ENCODE measurements around the gene SLC25A33. TPM values are rescaled to one million over a fixed set of nuclear protein-coding genes. Genes with fewer than 3 reads are reported as not detected.
"Not testable (repeated sequence)": the region's sequence is repeated elsewhere in the genome, so short reads cannot be mapped to it uniquely, and the experiment has no call there.

SLC25A33 gene
- total RNA-seq, 1 donor = 4.0 TPM

DNA sequence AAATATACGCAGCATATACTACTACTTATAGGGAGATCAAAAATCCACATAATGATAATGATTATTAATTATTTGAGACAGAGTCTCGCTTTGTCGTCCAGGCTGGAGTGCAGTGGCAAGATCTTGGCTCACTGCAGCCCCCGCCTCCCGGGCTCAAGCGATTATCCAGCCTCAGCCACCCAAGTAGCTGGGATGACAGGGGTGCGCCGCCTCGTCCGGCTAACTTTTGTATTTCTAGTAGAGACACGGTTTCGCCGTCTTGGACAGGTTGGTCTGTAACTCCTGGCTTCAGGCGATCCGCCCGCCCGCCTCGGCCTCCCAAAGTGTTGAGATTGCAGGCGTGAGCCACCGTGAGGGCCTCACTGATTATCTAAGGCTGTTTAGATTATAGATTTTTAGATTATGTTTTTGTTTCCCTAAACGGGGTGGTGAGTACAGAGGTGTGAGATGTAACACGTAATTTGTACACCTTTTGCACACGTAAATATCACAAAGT is 548 bp upstream of the SLC25A33 start:
- DNase-seq (ENCODE audit: low read depth in 2 of 3, low spot score in 2 of 3) = no peak

- peak; percentile 46 to 80 (median 79) for DNase-seq (ENCODE audit: low read depth in 2 of 3, low spot score in 2 of 3)
Observed at GRCh38 chr1:9539829-9540550, 725 bp downstream of the SLC25A33 start.

DNA sequence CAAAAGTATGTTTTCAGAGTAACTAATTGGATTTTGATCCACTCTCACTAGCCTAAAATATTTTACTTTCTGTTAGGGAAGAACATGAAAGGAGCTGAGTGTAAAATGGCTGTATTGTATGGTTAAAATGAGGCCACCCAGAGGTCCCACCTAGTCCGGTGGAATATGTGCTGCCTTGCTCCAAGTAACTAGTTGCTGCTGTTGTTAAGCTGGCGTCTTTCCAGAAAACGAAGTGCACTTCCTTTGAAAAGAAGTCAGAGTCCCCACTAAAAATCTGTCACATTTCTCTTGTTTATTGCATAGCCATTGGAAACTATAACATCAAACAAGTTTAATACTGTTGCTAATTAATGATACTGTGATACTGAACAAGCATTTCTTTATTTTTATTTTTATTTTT is 3.2 kb downstream of the SLC25A33 start:
- DNase-seq (ENCODE audit: low read depth in 2 of 3, low spot score in 2 of 3) = peak in 2 of 3 donors; percentile 39 to 74

DNA sequence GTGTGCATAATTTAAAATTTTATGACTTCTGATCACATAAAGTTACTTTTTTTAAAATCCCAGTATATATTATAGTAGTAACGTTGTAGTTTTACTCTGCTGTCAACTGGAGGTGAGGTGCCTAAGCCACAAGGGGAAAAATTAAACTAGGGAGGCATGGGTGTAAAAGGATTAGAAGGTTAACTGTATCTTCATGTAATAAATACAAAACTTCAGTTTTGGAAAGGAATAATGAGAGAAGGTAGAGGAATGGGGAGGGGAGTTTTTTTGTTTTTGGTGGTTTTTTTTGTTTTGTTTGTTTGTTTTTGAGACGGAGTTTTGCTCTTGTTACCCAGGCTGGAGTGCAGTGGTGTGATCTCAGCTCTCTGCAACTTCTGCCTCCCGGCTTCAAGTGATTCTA is 5.7 kb downstream of the SLC25A33 start:
- DNase-seq (ENCODE audit: low read depth in 2 of 3, low spot score in 2 of 3) = no peak

DNA sequence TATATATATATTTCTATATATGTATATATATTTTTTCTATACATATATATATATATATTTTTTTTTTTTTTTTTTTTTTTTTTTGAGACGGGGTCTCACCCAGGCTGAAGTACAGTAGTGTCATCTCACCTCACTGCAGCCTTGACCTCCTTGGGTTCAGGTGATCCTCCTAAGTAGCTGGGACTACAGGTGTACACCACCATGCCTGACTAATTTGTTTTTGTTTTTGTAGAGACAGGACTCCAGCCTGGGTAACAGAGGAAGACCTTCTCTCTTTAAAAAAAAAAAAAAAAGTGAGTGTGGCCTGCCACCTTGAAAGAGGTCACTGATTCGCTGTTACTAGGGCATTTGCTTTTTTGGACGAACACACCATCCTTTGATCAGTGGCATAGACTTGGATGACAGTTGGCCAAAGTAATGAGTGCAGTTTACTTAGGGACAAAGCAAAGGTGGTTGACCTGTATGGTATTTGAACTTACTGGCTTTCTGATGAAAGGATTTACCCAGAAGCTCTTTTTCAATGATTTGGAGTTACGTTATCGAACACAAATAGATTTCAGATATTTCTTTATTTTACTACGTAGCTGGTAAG is 10.8 kb downstream of the SLC25A33 start:
- DNase-seq (ENCODE audit: low read depth in 2 of 3, low spot score in 2 of 3) = no peak

DNA sequence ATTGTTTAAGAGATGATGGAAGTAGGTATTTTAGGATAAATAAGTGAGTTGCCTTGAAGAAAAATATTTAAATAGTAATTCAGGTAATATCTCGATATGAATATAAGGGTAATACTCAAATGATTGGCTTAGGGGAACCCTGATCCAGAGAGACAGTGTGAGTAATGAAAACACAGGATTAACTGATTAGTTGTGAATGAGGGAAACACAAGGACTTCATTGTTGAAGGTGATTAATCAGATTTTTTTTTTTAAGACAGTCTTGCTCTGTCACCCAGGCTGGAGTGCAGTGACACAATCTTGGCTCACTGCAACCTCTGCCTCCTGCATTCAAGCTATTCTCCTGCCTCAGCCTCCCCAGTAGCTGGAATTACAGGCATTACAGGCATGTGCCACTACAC is 12.7 kb downstream of the SLC25A33 start:
- DNase-seq (ENCODE audit: low read depth in 2 of 3, low spot score in 2 of 3) = no peak

- DNase-seq (ENCODE audit: low read depth in 2 of 3, low spot score in 2 of 3) = no peak
Observed at GRCh38 chr1:9553736-9554144, 14.5 kb downstream of the SLC25A33 start.

GRCh38 chr1:9555942-9556341 is 16.7 kb downstream of the SLC25A33 start:
- no peak for DNase-seq (ENCODE audit: low read depth in 2 of 3, low spot score in 2 of 3)

DNA sequence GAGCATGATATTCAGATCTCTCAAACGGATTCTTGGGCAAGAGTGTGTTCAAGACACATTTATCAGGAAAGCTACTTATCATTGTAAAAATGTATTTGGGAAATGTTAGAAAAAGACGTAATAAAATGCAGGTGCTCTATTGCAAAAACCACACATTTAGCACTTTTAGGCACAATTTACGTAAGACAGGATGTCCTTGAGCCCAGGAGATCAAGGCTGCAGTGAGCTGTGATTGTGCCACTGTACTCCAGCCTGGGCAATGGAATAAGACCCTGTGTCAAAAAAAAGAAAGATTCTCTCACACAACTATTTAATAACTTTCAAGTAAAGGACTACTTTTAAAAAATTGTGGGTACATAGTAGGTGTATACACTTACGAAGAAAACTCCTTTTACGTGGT is 18.4 kb downstream of the SLC25A33 start:
- no peak for DNase-seq (ENCODE audit: low read depth in 2 of 3, low spot score in 2 of 3)

DNA sequence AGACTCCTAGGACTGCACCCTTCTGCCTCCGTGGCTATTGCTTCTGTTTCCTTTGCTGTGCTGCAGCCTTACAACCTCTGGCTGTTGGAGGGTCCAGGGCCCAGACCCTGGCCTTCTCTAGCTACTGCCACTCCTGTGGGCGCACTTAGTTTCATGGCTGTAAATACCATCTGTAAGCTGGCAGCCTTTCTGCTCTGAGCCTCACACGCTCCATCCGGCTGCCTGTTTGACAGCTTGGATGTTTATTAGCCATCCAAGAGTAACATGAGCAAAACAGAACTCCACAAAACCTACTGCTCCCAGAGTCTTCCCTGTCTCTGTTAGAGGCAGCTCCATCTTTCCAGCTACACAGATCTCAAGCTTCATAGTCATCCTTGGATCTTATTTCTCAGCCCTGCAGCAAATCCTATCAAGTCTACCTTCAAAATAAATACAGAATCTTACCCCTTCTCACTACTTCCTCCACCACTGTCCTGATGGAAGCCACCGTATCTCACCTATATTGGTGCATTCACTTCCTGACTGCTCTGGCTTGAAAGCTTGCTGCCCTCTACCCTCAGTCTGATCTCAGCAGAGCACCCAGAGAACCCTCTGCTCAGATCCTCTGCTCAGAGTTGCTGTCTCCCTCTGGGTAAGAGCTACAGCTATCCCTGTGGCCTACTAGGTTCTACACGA is 19.1 kb downstream of the SLC25A33 start:
- DNase-seq (ENCODE audit: low read depth in 2 of 3, low spot score in 2 of 3) = no peak

DNA sequence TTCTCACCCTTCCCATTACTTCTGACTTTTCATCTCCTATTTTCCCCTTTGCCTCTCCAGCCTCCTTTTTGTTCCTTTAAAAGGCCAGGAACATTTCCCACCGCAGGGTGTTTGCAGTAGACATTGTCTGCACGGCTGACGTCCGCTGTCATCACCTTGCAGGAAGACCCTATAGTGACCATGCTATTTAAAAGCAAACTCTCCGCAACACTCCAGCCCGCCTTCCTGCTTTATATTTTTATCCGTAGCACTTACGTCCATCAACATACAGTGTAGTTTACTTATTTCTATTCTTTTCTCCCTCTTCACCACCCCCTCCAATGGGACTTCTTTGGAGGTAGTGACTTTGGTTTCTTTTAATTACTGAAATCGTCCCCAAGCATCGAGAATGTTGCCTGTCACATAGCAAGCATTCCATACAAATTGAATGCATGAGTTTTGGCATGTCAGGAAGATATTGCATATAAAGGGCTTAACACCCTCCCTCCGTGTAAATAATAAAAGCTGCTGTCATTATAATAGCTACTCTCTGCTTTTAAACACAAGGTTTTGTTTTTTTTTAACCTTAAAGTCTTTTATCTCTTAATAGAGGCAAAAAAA is 19.8 kb downstream of the SLC25A33 start:
- DNase-seq (ENCODE audit: low read depth in 2 of 3, low spot score in 2 of 3) = no peak

DNA sequence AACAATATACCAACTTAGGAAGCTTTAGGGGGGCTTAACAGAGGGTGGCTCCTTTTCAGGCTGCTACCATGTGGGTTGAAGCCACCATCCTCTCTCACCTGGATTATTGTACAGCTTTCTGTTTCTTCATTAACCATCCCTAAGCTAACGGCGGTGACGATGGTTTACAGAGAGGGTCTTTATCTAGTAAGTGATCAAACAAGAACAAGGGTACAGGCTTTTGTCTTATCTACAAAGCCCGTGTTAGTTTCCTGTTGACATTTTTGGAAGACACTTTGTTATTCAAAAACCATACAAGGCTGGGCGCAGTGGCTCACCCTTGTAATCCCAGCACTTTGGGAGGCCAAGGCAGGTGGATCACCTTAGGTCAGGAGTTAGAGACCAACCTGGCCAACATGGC is 20.4 kb downstream of the SLC25A33 start:
- no peak for DNase-seq (ENCODE audit: low read depth in 2 of 3, low spot score in 2 of 3)

- DNase-seq (ENCODE audit: low read depth in 2 of 3, low spot score in 2 of 3) = not testable (repeated sequence)
Observed at GRCh38 chr1:9560090-9560489, 20.8 kb downstream of the SLC25A33 start.

DNA sequence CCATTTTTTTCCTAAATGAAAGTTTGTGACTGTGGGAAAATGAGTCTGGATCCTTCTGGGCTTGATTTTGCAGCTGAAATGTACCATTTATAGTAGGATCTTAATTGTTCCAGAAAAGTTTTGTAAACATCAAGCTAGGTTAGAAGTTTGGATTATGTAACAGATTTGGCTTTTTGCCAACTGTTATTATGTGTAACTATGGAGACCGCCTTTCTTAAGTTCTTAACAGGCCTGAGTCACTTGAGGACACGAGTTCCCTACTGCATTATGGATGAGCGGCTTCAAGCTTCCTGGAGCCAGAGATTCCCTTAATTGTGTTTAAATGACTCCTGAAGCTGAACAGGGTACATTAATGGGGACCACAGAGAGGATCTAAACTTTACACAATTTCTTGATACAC is 22.2 kb downstream of the SLC25A33 start:
- DNase-seq (ENCODE audit: low read depth in 2 of 3, low spot score in 2 of 3) = peak in 2 of 3 donors; percentile 44 to 60

- no peak for DNase-seq (ENCODE audit: low read depth in 2 of 3, low spot score in 2 of 3)
Observed at GRCh38 chr1:9569267-9569666, 30.0 kb downstream of the SLC25A33 start.

- DNase-seq (ENCODE audit: low read depth in 2 of 3, low spot score in 2 of 3) = not testable (repeated sequence)
Observed at GRCh38 chr1:9570886-9571529, 31.7 kb downstream of the SLC25A33 start.

- DNase-seq (ENCODE audit: low read depth in 2 of 3, low spot score in 2 of 3) = peak in 1 of 3 donors; percentile 58
Observed at GRCh38 chr1:9573723-9574122, 34.5 kb downstream of the SLC25A33 start.

GRCh38 chr1:9575486-9575885 is 36.2 kb downstream of the SLC25A33 start:
- DNase-seq (ENCODE audit: low read depth in 2 of 3, low spot score in 2 of 3) = no peak

GRCh38 chr1:9576903-9577302 is 37.6 kb downstream of the SLC25A33 start:
- no peak for DNase-seq (ENCODE audit: low read depth in 2 of 3, low spot score in 2 of 3)

DNA sequence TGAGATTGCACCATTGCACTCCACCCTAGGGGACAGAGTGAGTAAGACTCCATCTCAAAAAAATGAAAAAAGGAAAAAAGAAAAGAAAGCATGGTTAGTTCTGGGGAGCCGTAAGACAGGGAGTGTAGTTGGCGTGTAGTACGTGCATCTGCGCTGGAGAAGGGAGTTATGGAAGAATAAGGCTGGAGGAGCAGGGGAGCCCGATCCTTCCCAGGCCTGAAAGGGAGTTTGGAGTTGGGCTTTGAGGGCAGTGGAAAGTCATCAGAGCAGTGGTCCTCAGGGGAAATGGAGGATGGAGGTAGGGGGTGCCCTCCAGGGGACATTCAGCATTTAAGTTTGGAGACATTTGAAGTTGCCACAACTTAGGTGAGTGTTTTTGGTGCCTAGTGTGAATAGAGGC is 38.2 kb downstream of the SLC25A33 start:
- DNase-seq (ENCODE audit: low read depth in 2 of 3, low spot score in 2 of 3) = no peak

- no peak for DNase-seq (ENCODE audit: low read depth in 2 of 3, low spot score in 2 of 3)
Observed at GRCh38 chr1:9580942-9581341, 41.7 kb downstream of the SLC25A33 start.
